GM19023 (cell line): ENCODE measurements around the gene RGPD4.
"Not testable (repeated sequence)": the region's sequence is repeated elsewhere in the genome, so short reads cannot be mapped to it uniquely, and the experiment has no call there.

ENCODE experiments used
- ATAC-seq: cut with Tn5 transposase; IDR thresholded peaks from one replicate; pipeline ENCODE4 v1.9.1; 2021; ENCODE audit warnings: mild to moderate bottlenecking, moderate library complexity; ENCODE audit not compliant: unreplicated experiment

RGPD4 gene

GRCh38 chr2:107826749-107827148 is at the start of gene RGPD4:
TSS of gene RGPD4 (plus strand) at chr2:107826892. CDS start at chr2:107827014, 122 bp downstream.
- ATAC-seq: not testable (repeated sequence)

GRCh38 chr2:107777974-107778373 is 48.7 kb upstream of the RGPD4 start:
- ATAC-seq: no peak

- ATAC-seq: no peak
These were observed 40.9 kb upstream of the RGPD4 start for GRCh38 chr2:107785756-107786155.

GRCh38 chr2:107790837-107791236 is 35.9 kb upstream of the RGPD4 start:
- ATAC-seq: no peak

GRCh38 chr2:107801498-107801897 is 25.2 kb upstream of the RGPD4 start:
- no peak for ATAC-seq

GRCh38 chr2:107804608-107805498 is 21.8 kb upstream of the RGPD4 start:
- ATAC-seq: no peak

GRCh38 chr2:107806901-107807300 is 19.8 kb upstream of the RGPD4 start:
- no peak for ATAC-seq

- no peak for ATAC-seq
These were observed 18.7 kb upstream of the RGPD4 start for GRCh38 chr2:107807988-107808387.

GRCh38 chr2:107808959-107809358 is 17.7 kb upstream of the RGPD4 start:
- ATAC-seq: no peak

GRCh38 chr2:107809835-107810234 is 16.9 kb upstream of the RGPD4 start:
- no peak for ATAC-seq

- ATAC-seq: no peak
These were observed 16.0 kb upstream of the RGPD4 start for GRCh38 chr2:107810734-107811133.

- ATAC-seq: no peak
These were observed 15.3 kb upstream of the RGPD4 start for GRCh38 chr2:107811411-107811810.

GRCh38 chr2:107812006-107812405 is 14.7 kb upstream of the RGPD4 start:
- ATAC-seq: no peak

GRCh38 chr2:107817378-107817777 is 9.3 kb upstream of the RGPD4 start:
- ATAC-seq: no peak

- no peak for ATAC-seq
These were observed 4.4 kb upstream of the RGPD4 start for GRCh38 chr2:107822302-107822701.

- ATAC-seq: no peak
These were observed 2.1 kb upstream of the RGPD4 start for GRCh38 chr2:107824451-107825205.

- no peak for ATAC-seq
These were observed 1.5 kb upstream of the RGPD4 start for GRCh38 chr2:107825206-107825563.

- ATAC-seq: not testable (repeated sequence)
These were observed 2.8 kb downstream of the RGPD4 start for GRCh38 chr2:107829514-107829913.

- not testable (repeated sequence) for ATAC-seq
These were observed 6.5 kb downstream of the RGPD4 start for GRCh38 chr2:107833152-107833551.

- not testable (repeated sequence) for ATAC-seq
These were observed 6.9 kb downstream of the RGPD4 start for GRCh38 chr2:107833618-107834017.

- not testable (repeated sequence) for ATAC-seq
These were observed 89.4 kb downstream of the RGPD4 start for GRCh38 chr2:107916121-107916520.
